ENCODE data around the gene IL17C. TPM values are rescaled to one million over a fixed set of nuclear protein-coding genes. Genes with fewer than 3 reads are reported as not detected.

The IL17C gene
- total RNA-seq, 2 donors from 2014 or later = 0.97 TPM; not detected in 1

- TF ChIP-seq CTCF (IDR thresholded peaks at IDR 0.05) (no peak), POLR2A (IDR thresholded peaks at IDR 0.05) (no peak), POLR2AphosphoS5 (IDR thresholded peaks at IDR 0.05) (no peak)
- Histone ChIP-seq H3K9me3 (no peaks in the 10 kb centered on the region), H3K4me3 (peak overlapping the region; percentile 2 to 8), H3K36me3 (peaks cover 3 to 15% of the 10 kb centered on the region in 2 donors), H3K4me1 (replicated peaks) (no peaks in the 10 kb centered on the region), H3K27me3 (replicated peaks; ENCODE audit: insufficient read depth) (peaks cover 11% of the 10 kb centered on the region), H3K27ac (no peak overlapping the region)
- no peak for DNase-seq (ENCODE audit: low spot score)
- intact Hi-C loops (cut with DNase I) = no loop called here
- WGBS = 49% methylated on average over 27 of the region's 28 CpGs
These were observed 3.2 kb upstream of the IL17C start for GRCh38 chr16:88634994-88635670.

- Histone ChIP-seq H3K27me3 (replicated peaks; ENCODE audit: insufficient read depth) (peaks cover 16% of the 10 kb centered on the region), H3K4me3 (no peak overlapping the region), H3K36me3 (peaks cover 0 to 15% of the 10 kb centered on the region in 2 donors), H3K9me3 (no peaks in the 10 kb centered on the region), H3K4me1 (replicated peaks) (no peaks in the 10 kb centered on the region), H3K27ac (no peak overlapping the region)
- no peak for DNase-seq (ENCODE audit: low spot score)
- no peak for TF ChIP-seq CTCF (IDR thresholded peaks at IDR 0.05)
- TF ChIP-seq POLR2AphosphoS5 (IDR thresholded peaks at IDR 0.05) = no peak
- TF ChIP-seq POLR2A (IDR thresholded peaks at IDR 0.05) = no peak
- WGBS = 92% methylated on average over 17 of the region's 17 CpGs
- intact Hi-C loops (cut with DNase I) = no loop called here
These were observed 2.6 kb upstream of the IL17C start for GRCh38 chr16:88635671-88636319.

GRCh38 chr16:88636488-88637265, 1.7 kb upstream of the IL17C start:
- WGBS = 69% methylated on average over 17 of the region's 23 CpGs
- Histone ChIP-seq H3K27me3 (replicated peaks; ENCODE audit: insufficient read depth) (peaks cover 17% of the 10 kb centered on the region), H3K4me1 (replicated peaks) (no peaks in the 10 kb centered on the region)

GRCh38 chr16:88639231-88640038, 1.1 kb downstream of the IL17C start:
- 35% methylated on average over 43 of the region's 45 CpGs for WGBS

More at GRCh38 chr16:88636488-88637265, 1.7 kb upstream of the IL17C start:
- no peak for TF ChIP-seq POLR2A (IDR thresholded peaks at IDR 0.05)
- TF ChIP-seq CTCF (IDR thresholded peaks at IDR 0.05) = no peak
- no peak for TF ChIP-seq POLR2AphosphoS5 (IDR thresholded peaks at IDR 0.05)
- no peak for DNase-seq (ENCODE audit: low spot score)
- intact Hi-C loops (cut with DNase I) = no loop called here
- Histone ChIP-seq H3K27ac (no peak overlapping the region), H3K9me3 (no peaks in the 10 kb centered on the region), H3K36me3 (peaks cover 0 to 9% of the 10 kb centered on the region in 2 donors), H3K4me3 (no peak overlapping the region)

More at GRCh38 chr16:88639231-88640038, 1.1 kb downstream of the IL17C start:
- Histone ChIP-seq H3K27ac (no peak overlapping the region), H3K4me1 (replicated peaks) (no peaks in the 10 kb centered on the region), H3K4me3 (no peak overlapping the region), H3K27me3 (replicated peaks; ENCODE audit: insufficient read depth) (peaks cover 17% of the 10 kb centered on the region), H3K9me3 (no peaks in the 10 kb centered on the region), H3K36me3 (no peaks in the 10 kb centered on the region)
- no peak for DNase-seq (ENCODE audit: low spot score)
- intact Hi-C loops (cut with DNase I) = no loop called here
- no peak for TF ChIP-seq POLR2A (IDR thresholded peaks at IDR 0.05)

Data from prostate gland (tissue), 2 donors.